IMR-90 (cell line): ENCODE data around the gene CLDN4. TPM values are rescaled to one million over a fixed set of nuclear protein-coding genes. Genes with fewer than 3 reads are reported as not detected.
"Not testable (repeated sequence)": the region's sequence is repeated elsewhere in the genome, so short reads cannot be mapped to it uniquely, and the experiment has no call there.

Experiments used
- ATAC-seq: fragments of 200-7000 bp; cut with Tn5 transposase; 2 replicates; pipeline ENCODE4 v1.9.1; 2020; ENCODE audit warnings: low read depth, mild to moderate bottlenecking, moderate library complexity
- BruUV-seq: library from RNA; stranded (reverse); fragments of 400-500 nt; replicated peaks from 2 replicates; lab custom pipeline; 2021; lab: Mats Ljungman, UMichigan
- CTCF ChIA-PET: fragments of 300-600 bp; formaldehyde crosslinking; extraction: SDS; loops from one replicate; lab custom pipeline; 2021; ENCODE audit warnings: antibody characterized with exemption; lab: Yijun Ruan, JAX
- POLR2A ChIA-PET: fragments of 300-600 bp; sonication (Branson Sonifier 250); formaldehyde crosslinking; loops from one replicate; lab custom pipeline; 2022; ENCODE audit warnings: antibody characterized with exemption; ENCODE audit not compliant: unreplicated experiment; lab: Charles Lee
- DNase-seq: peaks from one replicate; pipeline ENCODE4 v3.0.0; 2013
- H2AFZ ChIP-seq: replicated peaks from 2 replicates; pipeline ENCODE3; 2013; ENCODE audit warnings: low read length, mild to moderate bottlenecking; ENCODE audit not compliant: poor library complexity
- H2AK5ac ChIP-seq: 2 replicates; pipeline ENCODE4 v1.6.1; 2013; ENCODE audit warnings: low read depth, low read length, inconsistent platforms
- H2AK9ac ChIP-seq: replicated peaks from 2 replicates; pipeline ENCODE3; 2013; ENCODE audit warnings: mild to moderate bottlenecking, low read depth, low read length, moderate library complexity; ENCODE audit not compliant: poor library complexity
- H2BK120ac ChIP-seq: 2 replicates; pipeline ENCODE4 v1.6.1; 2013; ENCODE audit warnings: low read depth, low read length, inconsistent platforms
- H2BK15ac ChIP-seq: 3 replicates; pipeline ENCODE4 v1.6.1; 2013; ENCODE audit warnings: low read depth, low read length, inconsistent platforms
- H2BK20ac ChIP-seq: 2 replicates; pipeline ENCODE4 v1.6.1; 2013; ENCODE audit warnings: low read depth, mild to moderate bottlenecking, inconsistent platforms, low read length, moderate library complexity
- H2BK5ac ChIP-seq: 2 replicates; pipeline ENCODE4 v1.6.1; 2013; ENCODE audit warnings: mild to moderate bottlenecking, low read depth, low read length, inconsistent platforms; ENCODE audit not compliant: poor library complexity, severe bottlenecking
- H3K14ac ChIP-seq: replicated peaks from 2 replicates; pipeline ENCODE4 v1.6.1; 2013; ENCODE audit warnings: low read depth, low read length, inconsistent platforms
- H3K18ac ChIP-seq: 2 replicates; pipeline ENCODE4 v1.6.1; 2013; ENCODE audit warnings: low read depth, low read length, control low read depth
- H3K23ac ChIP-seq: 2 replicates; pipeline ENCODE4 v1.6.1; 2013; ENCODE audit warnings: low read depth, low read length, inconsistent platforms
- H3K27ac ChIP-seq: 2 replicates; pipeline ENCODE4 v1.5.1; 2013; ENCODE audit warnings: mild to moderate bottlenecking, control low read depth, low read length; ENCODE audit not compliant: insufficient read depth
- H3K27me3 ChIP-seq: 2 replicates; pipeline ENCODE4 v1.6.1; 2013; ENCODE audit warnings: low read length; ENCODE audit not compliant: control insufficient read depth, insufficient read depth
- H3K36me3 ChIP-seq: 2 replicates; pipeline ENCODE4 v1.6.1; 2013; ENCODE audit warnings: low read length, mixed read lengths; ENCODE audit not compliant: control insufficient read depth, insufficient read depth
- H3K4ac ChIP-seq: 2 replicates; pipeline ENCODE4 v1.6.1; 2013; ENCODE audit warnings: low read depth, low read length, inconsistent platforms
- H3K4me1 ChIP-seq: 2 replicates; pipeline ENCODE4 v1.6.1; 2013; ENCODE audit warnings: low read length, mixed read lengths; ENCODE audit not compliant: control insufficient read depth, insufficient read depth
- H3K4me2 ChIP-seq: 2 replicates; pipeline ENCODE4 v1.6.1; 2013; ENCODE audit warnings: low read depth, mild to moderate bottlenecking, control low read depth, low read length, moderate library complexity
- H3K4me3 ChIP-seq: 2 replicates; pipeline ENCODE4 v1.5.1; 2013; ENCODE audit warnings: low read depth, mild to moderate bottlenecking, control low read depth, low read length, moderate library complexity; ENCODE audit not compliant: insufficient read depth
- H3K56ac ChIP-seq: 2 replicates; pipeline ENCODE4 v1.6.1; 2013; ENCODE audit warnings: low read length, inconsistent platforms; ENCODE audit not compliant: insufficient read depth; ENCODE audit errors: extremely low read depth
- H3K79me1 ChIP-seq, 2 experiments: 2 replicates each; pipeline ENCODE4 v1.6.1; 2013; ENCODE audit warnings: low read length in 2 of 2, inconsistent platforms in 1 of 2, low read depth in 1 of 2
- H3K9ac ChIP-seq: 2 replicates; pipeline ENCODE4 v1.6.1; 2013; ENCODE audit warnings: low read depth, low read length, control low read depth
- H3K9me1 ChIP-seq: 2 replicates; pipeline ENCODE4 v1.6.1; 2013; ENCODE audit warnings: low read length, inconsistent platforms; ENCODE audit not compliant: insufficient read depth
- H3K9me3 ChIP-seq: 2 replicates; pipeline ENCODE4 v1.6.1; 2013; ENCODE audit warnings: low read length; ENCODE audit not compliant: control insufficient read depth, insufficient read depth
- H4K20me1 ChIP-seq: 2 replicates; pipeline ENCODE4 v1.6.1; 2013; ENCODE audit warnings: low read length, inconsistent platforms; ENCODE audit not compliant: insufficient read depth
- H4K5ac ChIP-seq: 2 replicates; pipeline ENCODE4 v1.6.1; 2013; ENCODE audit warnings: mild to moderate bottlenecking, low read depth, low read length, control low read depth
- H4K8ac ChIP-seq, 2 experiments: 2 replicates each; pipeline ENCODE4 v1.6.1; 2013; ENCODE audit warnings: low read depth in 2 of 2, low read length in 2 of 2, control low read depth in 1 of 2, inconsistent platforms in 1 of 2
- H4K91ac ChIP-seq: 2 replicates; pipeline ENCODE4 v1.6.1; 2013; ENCODE audit warnings: low read depth, low read length, inconsistent platforms; ENCODE audit not compliant: insufficient read depth
- WGBS, 2 experiments: methylation state at CpG; one replicate each; pipeline versions ENCODE4 v1.1.5 to v1.1.7; 2013; ENCODE audit warnings: missing lambda C conversion rate in 2 of 2; ENCODE audit not compliant: insufficient read length in 1 of 2; ENCODE audit errors: extremely low coverage in 2 of 2; 5-methylcytosine and 5-hydroxymethylcytosine counted together
- dilution Hi-C: fragments of 300-500 bp; cut with HindIII; formaldehyde crosslinking; loops from one replicate; pipeline ENCODE4 v1.14.3; 2018; ENCODE audit warnings: low sequenced_read_pairs; ENCODE audit not compliant: unreplicated experiment
- in situ Hi-C: fragments of 300-500 bp; cut with MboI; formaldehyde crosslinking; loops from 3 replicates; pipeline ENCODE4 v1.14.3; 2019; ENCODE audit warnings: low sequenced_read_pairs, inconsistent platforms, mixed read lengths
- intact Hi-C: fragments of 100-400 bp; cut with micrococcal nuclease; formaldehyde crosslinking; loops from 2 replicates; pipeline ENCODE4 v1.10.0; 2022
- polyA plus RNA-seq, 3 experiments: library from polyadenylated mRNA; depleted of rRNA; stranded (reverse); fragments of >200 nt; gene quantifications; 2 replicates each; pipeline ENCODE4 v1.2.3, GENCODE V29; 2012; ENCODE audit warnings: low replicate concordance in 1 of 3
- total RNA-seq: library from RNA; depleted of rRNA; stranded (reverse); fragments of >200 nt; gene quantifications from 2 replicates; pipeline ENCODE4 v1.2.3, GENCODE V29; 2012

The CLDN4 gene
- total and polyA plus RNA-seq, 2 of the 4 experiments (the other 2 are of a cell fraction) = 2.9 to 4.4 TPM

DNA sequence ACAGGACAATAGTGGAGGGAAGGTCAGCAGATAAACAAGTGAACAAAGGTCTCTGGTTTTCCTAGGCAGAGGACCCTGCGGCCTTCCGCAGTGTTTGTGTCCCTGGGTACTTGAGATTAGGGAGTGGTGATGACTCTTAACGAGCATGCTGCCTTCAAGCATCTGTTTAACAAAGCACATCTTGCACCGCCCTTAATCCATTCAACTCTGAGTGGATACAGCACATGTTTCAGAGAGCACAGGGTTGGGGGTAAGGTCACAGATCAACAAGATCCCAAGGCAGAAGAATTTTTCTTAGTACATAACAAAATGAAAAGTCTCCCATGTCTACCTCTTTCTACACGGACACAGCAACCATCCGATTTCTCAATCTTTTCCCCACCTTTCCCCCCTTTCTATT, 34.1 kb upstream of the CLDN4 start:
- H2AFZ ChIP-seq, DNase-seq, H3K4me2 ChIP-seq, H4K8ac ChIP-seq, H3K27me3 ChIP-seq, H2AK5ac ChIP-seq, H2AK9ac ChIP-seq, BruUV-seq, POLR2A ChIA-PET, CTCF ChIA-PET, H2BK120ac ChIP-seq, H3K36me3 ChIP-seq, H2BK5ac ChIP-seq, H2BK20ac ChIP-seq, H3K14ac ChIP-seq, H3K9me3 ChIP-seq, H3K9ac ChIP-seq, dilution Hi-C loops, H3K18ac ChIP-seq, H3K23ac ChIP-seq, H3K4me3 ChIP-seq, H3K4me1 ChIP-seq, H3K56ac ChIP-seq, H4K5ac ChIP-seq, ATAC-seq, H3K4ac ChIP-seq, H3K79me1 ChIP-seq, in situ Hi-C loops, H3K9me1 ChIP-seq, H3K27ac ChIP-seq, H4K91ac ChIP-seq, H4K20me1 ChIP-seq, H2BK15ac ChIP-seq: not testable (repeated sequence)
- WGBS, 2 experiments = no CpG with 5 or more reads among the region's 6 CpGs
- intact Hi-C loops = loop anchor here (10.0 kb wide), 1 partner anchor 52 kb away; no protein-coding TSS in a partner anchor

DNA sequence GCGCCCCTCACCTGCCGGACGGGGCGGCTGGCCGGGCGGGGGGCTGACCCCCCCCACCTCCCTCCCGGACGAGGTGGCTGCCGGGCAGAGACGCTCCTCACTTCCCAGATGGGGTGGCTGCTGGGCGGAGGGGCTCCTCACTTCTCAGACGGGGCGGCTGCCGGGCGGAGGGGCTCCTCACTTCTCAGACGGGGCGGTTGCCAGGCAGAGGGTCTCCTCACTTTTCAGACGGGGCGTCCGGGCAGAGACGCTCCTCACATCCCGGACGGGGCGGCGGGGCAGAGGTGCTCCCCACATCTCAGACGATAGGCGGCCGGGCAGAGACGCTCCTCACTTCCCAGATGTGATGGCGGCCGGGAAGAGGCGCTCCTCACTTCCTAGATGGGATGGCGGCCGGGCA, 33.6 kb upstream of the CLDN4 start:
- H3K56ac ChIP-seq, H3K36me3 ChIP-seq, ATAC-seq, H2BK5ac ChIP-seq, H3K4me3 ChIP-seq, H2BK120ac ChIP-seq, H3K4me2 ChIP-seq, H3K9me3 ChIP-seq, H3K18ac ChIP-seq, BruUV-seq, H3K9me1 ChIP-seq, H2AK9ac ChIP-seq, in situ Hi-C loops, H4K20me1 ChIP-seq, H2AK5ac ChIP-seq, H3K79me1 ChIP-seq, POLR2A ChIA-PET, H2BK15ac ChIP-seq, H4K5ac ChIP-seq, H2AFZ ChIP-seq, H3K9ac ChIP-seq, H3K27me3 ChIP-seq, H3K14ac ChIP-seq, H3K27ac ChIP-seq, H4K8ac ChIP-seq, H3K23ac ChIP-seq, H3K4ac ChIP-seq, DNase-seq, H4K91ac ChIP-seq, H3K4me1 ChIP-seq, H2BK20ac ChIP-seq, CTCF ChIA-PET, dilution Hi-C loops: not testable (repeated sequence)
- no CpG with 5 or more reads among the region's 34 CpGs for WGBS, 2 experiments
- intact Hi-C loops = loop anchor here (10.0 kb wide), 1 partner anchor 52 kb away; no protein-coding TSS in a partner anchor
